Erythroblast (primary cell): ENCODE results near the gene STMN3.

Source experiments
- DNase-seq, 2 experiments: peaks; one replicate each; lab custom pipeline; 2025; lab: John Stamatoyannopoulos, UW
- GATA1 ChIP-seq: IDR thresholded peaks from 2 replicates; pipeline ENCODE4 v1.6.1; 2011; ENCODE audit warnings: low read depth, mild to moderate bottlenecking, control low read depth, low read length, moderate library complexity
- POLR2A ChIP-seq: IDR thresholded peaks from 2 replicates; pipeline ENCODE4 v1.6.1; 2011; ENCODE audit warnings: mild to moderate bottlenecking, low read length

STMN3 gene

GRCh38 chr20:63599396-63600050 is 53.7 kb downstream of the STMN3 start:
- no peak for DNase-seq
- TF ChIP-seq POLR2A (no peak), GATA1 (no peak)

GRCh38 chr20:63598479-63599395 is 54.5 kb downstream of the STMN3 start:
- DNase-seq = no peak
- TF ChIP-seq GATA1 = no peak
- TF ChIP-seq POLR2A = no peak

- DNase-seq = no peak
- no peak for TF ChIP-seq POLR2A
- TF ChIP-seq GATA1 = no peak
Measured at GRCh38 chr20:63597651-63598478, 55.4 kb downstream of the STMN3 start.

- DNase-seq = no peak
- no peak for TF ChIP-seq POLR2A
- no peak for TF ChIP-seq GATA1
Measured at GRCh38 chr20:63596423-63596822, 56.8 kb downstream of the STMN3 start.

GRCh38 chr20:63595416-63596127 is 57.7 kb downstream of the STMN3 start:
- DNase-seq = no peak
- TF ChIP-seq GATA1 (no peak), POLR2A (no peak)

- TF ChIP-seq GATA1 = no peak
- no peak for TF ChIP-seq POLR2A
- DNase-seq = no peak
Measured at GRCh38 chr20:63594043-63594561, 59.1 kb downstream of the STMN3 start.

GRCh38 chr20:63592661-63593060 is 60.6 kb downstream of the STMN3 start:
- TF ChIP-seq POLR2A (no peak), GATA1 (no peak)

GRCh38 chr20:63591786-63592355 is 61.4 kb downstream of the STMN3 start:
- no peak for TF ChIP-seq POLR2A
- no peak for TF ChIP-seq GATA1
- DNase-seq = no peak

More at GRCh38 chr20:63592661-63593060, 60.6 kb downstream of the STMN3 start:
- DNase-seq = no peak

- DNase-seq = no peak
- TF ChIP-seq GATA1 (no peak), POLR2A (no peak)
Measured at GRCh38 chr20:63591147-63591533, 62.1 kb downstream of the STMN3 start.

- DNase-seq = no peak
- TF ChIP-seq GATA1 = no peak
- TF ChIP-seq POLR2A = no peak
Measured at GRCh38 chr20:63590218-63591146, 62.7 kb downstream of the STMN3 start.
